ENCODE measurements around the gene DZIP3. TPM values are rescaled to one million over a fixed set of nuclear protein-coding genes. Genes with fewer than 3 reads are reported as not detected.
"Not testable (repeated sequence)": the region's sequence is repeated elsewhere in the genome, so short reads cannot be mapped to it uniquely, and the experiment has no call there.

DZIP3 gene
- polyA plus RNA-seq, 1 donor: 43.6 TPM

DNA sequence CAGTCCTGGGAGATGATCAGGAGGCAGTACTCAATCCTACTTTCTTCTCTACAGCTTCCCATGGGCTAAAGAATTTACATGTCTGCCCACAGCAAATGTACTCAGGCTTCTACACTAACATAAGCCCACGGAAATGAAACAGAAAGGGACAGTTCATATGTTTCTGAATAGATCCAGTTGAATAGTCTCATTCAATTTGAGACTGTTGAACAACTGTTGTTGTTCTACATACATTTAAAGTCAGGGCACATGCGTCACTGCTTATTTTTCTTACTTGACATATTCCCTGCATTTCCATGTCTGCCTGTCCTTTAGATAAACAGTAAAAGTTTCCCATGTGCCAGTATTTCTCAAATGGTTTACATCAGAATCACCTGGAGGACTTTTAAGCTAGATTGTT, 102.8 kb downstream of the DZIP3 start:
- DNase-seq: not testable (repeated sequence)

DNA sequence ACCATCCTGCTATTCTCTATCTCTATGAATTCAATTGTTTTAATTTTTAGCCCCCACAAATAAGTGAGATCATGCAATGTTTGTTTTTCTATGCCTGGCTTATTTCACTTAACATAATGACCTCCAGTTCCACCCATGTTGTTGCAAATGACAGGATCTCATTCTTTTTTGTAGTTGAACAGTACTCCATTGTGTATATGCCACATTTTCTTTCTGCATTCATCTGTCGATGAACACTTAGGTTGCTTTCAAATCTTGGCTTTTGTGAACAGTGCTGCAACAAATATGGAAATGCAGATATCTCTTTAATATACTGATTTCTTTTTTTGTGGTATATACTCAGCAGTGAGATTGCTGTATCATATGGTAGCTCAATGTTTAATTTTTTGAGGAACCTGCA, 108.9 kb downstream of the DZIP3 start:
- DNase-seq: no peak

DNA sequence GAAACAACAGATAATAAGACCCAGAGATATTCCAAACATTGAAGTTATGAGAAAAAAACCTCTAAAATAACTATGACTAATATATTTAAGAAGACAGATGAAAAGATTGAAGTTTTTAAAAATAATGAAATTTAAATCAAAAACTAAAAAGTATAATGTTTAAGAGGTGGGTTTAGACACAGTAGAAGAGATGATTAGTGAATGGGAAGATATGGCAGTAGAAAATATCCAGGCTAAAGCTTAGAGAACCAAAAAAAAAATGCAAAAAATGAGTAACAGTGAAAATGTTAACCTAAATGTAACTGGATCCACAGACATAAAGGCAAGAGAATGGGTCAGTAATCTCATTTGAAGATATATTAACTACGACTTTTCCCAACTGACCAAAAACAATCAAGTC, 115.5 kb downstream of the DZIP3 start:
- DNase-seq: no peak

DNA sequence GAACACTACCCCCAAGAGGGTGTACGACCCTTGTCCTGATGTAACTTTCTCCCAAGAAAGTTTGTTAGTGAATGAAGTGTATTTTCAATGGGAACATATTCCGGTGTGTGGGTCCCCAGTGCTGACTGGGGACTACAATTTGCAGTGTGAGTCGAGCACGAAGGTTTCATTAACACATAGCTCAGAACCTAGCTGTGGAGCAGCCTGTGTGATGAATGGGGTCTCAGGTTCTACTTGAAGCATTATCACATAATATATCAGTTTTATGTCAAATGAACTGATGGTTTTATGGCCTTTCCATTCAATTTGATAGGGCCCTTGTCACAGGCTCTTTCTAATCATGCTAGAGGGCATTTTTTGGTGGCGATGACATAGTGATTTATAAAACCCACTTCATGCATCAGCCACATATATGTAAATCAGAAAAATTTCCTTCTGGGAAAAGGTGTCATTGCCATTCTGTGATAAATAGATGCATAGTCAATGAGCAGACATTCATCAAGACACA, 123.5 kb downstream of the DZIP3 start:
- no peak for DNase-seq

DNA sequence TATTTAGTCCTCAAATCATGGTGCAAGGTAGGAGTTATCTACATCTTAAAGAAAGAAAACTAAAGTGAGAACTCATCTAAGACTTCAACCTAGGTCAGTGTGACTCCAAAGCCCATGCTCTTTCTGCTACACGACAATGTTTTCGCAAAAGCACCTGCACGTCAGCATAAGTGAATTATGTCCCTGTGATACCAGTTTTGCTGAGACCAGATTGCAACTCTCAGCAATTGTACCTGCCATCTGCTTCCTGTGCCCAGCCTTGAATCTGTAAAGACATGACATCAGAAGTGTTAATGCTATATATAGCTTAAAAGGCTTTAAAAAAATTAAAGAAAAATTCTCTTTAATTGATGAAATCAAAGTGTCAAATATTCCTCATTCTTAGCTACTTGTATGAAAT, 124.3 kb downstream of the DZIP3 start:
- no peak for DNase-seq

DNA sequence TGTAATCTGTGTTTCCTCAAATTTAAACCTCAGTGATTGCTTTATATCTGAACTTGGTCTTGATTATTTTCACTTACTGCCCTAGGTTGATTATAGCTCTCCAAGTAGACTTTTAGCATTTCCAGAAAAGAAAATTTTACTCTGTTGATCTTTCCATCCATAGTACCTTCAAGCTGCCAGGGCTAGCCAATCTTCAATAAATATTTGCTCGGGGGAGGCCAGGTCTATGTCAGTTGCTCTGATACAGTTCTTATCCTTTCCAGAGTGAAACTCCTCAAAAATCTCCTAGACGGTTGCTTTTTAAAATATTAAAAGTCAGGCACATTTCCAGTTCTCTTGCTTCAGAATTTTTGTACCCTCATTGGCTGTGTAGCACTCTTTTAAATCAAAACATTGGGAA, 128.9 kb downstream of the DZIP3 start:
- DNase-seq: no peak

DNA sequence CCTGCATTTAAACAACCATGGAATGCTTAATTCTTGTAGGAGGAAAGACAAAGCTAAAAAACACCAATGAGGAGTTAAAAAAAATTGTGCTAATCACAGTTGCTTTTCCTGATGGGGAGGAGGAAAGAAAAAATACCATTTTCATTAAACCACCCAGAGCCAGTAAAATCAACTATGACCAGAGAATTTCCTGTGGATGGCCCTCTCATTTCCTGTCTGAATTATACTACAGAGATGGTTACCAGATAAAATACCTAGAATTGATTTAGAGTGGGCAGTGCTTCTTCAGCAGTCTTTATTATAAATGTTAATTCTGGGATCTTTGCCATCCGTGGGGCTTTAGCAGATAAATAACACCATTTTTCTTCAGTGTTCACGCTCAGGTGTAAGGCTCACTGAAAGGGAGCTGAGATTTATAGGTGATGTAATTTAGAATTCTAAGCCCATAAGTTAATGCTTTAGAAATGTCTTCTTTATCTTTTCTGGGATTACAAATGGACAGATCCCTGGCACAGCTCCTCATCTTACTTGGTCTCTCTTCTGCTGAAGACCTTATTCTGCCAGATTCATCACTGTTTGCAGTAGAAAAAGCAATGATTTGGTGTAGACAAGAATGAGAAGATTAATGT, 129.8 kb downstream of the DZIP3 start:
- no peak for DNase-seq

DNA sequence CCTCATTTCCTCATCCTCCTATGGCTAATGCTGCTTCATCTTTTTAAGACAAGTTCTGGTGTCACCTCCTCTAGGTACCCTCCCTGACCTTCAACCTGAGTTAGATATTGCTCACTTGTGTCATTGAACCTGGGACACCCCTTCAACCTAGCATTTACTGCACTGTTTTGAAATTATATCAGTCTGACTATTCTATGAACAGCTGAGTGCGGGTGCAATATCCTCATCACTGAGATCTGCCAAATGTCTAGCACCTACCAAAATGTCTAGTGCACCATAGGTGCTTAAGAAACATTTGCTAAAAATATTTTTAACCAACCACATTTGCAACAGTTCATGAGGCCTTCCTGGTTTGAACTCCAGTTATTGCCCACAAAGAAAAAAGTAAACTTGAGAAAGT, 133.2 kb downstream of the DZIP3 start:
- DNase-seq: no peak

DNA sequence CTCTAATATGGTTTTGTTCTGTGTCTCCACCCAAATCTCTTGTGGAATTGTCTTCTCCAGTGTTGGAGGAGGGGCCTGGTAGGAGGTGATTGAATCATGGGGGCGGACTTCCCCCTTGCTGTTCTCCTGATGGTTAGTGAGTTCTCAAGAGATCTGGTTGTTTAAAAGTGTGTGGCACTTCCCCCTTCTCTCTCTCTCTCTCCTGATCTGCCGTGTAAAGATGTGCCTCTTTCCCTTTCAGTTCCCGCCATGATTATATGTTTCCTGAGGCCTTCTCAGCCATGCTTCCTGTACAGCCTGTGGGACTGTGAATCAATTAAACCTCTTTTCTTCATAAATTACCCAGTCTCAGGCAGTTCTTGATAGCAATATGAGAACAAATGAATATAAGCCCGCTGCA, 134.6 kb downstream of the DZIP3 start:
- DNase-seq: no peak

DNA sequence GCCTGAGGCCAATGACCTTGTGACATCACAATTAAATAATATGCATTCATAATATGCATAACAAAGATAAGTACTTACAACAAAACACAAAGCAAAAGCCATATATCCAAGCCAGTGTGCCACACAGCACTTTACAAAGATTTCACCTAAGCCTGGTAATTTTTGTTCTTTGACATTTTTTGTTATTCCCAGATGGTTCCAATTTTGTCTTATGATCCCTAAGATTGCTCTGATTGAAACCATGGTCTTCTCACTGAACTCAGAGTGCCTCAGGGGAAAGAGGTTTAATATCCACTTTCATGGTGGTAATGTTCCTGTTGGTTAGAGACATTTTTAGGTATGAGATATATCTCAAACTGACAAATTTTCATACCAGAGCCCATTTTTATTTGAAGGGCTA, 138.6 kb downstream of the DZIP3 start:
- DNase-seq: no peak

DNA sequence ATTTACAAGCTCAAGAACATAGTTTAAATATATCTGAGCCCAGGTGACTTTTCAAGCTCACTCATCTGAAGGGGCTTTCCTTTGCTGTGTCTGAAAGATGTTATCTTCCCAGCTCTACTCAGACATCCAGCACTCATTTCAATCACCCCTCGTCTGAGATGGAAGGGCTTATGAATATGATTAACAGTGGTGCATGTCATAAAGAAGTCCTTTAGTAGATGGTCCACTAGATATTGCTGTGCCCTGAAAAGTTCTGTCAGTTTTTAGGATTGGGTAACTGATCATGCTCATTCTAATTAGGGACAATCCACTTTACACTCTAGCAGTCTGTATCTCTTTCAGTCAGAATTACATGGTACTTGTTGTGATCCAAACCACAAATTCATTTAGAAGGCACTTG, 139.4 kb downstream of the DZIP3 start:
- DNase-seq: no peak

DNA sequence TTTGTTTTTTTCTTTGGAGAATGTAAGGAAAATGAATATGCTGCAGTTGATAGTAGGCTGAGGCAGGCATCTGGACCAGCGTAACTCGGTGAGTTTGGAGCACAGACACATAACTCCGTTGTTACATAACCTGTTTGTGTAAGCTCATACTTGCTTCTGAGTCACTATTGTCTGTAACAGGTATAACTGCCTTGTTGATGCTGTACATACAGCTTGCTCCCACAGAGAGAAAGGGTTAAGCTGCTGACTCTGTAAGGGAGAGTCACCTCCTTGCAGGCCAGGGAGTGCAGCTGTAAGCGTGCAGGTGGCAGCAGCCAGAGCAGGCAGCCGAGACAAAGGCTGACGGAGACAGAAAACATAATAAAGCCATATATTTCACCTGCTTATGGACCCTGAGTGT, 147.3 kb downstream of the DZIP3 start:
- DNase-seq: no peak

DNA sequence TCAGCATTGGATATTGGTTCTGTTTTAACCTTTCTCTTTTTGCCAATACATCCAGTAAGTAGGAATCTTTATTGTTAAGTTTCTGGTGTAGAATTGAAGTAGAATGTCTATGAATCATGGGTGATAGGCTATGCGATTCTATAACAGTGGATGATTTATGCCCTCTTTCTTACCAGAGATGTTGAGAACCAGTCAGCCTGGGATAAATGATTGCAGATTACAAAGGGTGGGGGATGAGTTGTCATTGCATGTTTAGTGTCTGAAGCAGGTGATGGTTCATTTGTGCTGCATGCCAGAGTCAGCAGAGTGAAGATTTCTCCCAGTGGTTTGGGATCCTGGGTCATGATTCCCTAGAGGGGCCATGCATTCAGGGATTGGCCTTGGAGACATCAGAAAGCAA, 153.4 kb downstream of the DZIP3 start:
- no peak for DNase-seq

Other genes starting within 250 kb of the DZIP3 start
- 0.63 TPM for gene MYH15, start 79.1 kb upstream of the DZIP3 start, polyA plus RNA-seq (ENCODE audit: insufficient read length)
- 28.5 TPM for gene CIP2A, start 284 bp upstream of the DZIP3 start, polyA plus RNA-seq (ENCODE audit: insufficient read length)
- not detected for gene RETNLB, start 167.7 kb downstream of the DZIP3 start, polyA plus RNA-seq (ENCODE audit: insufficient read length)
- not detected for gene TRAT1, start 233.1 kb downstream of the DZIP3 start, polyA plus RNA-seq (ENCODE audit: insufficient read length)

Measured in left kidney (tissue), 2 donors.